Skeletal muscle satellite cell (primary cell): Measurements from ENCODE around the gene NRBF2.

Source experiments
- H3K27me3 ChIP-seq: 2 replicates; pipeline ENCODE4 v1.7.0; 2013; ENCODE audit warnings: low read length; ENCODE audit not compliant: control insufficient read depth, insufficient read depth
- H3K36me3 ChIP-seq: 2 replicates; pipeline ENCODE4 v1.7.0; 2013; ENCODE audit warnings: mild to moderate bottlenecking, control low read depth, low read length; ENCODE audit not compliant: insufficient read depth
- H3K4me1 ChIP-seq: 2 replicates; pipeline ENCODE4 v1.7.0; 2013; ENCODE audit warnings: low read length; ENCODE audit not compliant: control insufficient read depth, insufficient read depth
- H3K4me2 ChIP-seq: 2 replicates; pipeline ENCODE4 v1.7.0; 2013; ENCODE audit warnings: mild to moderate bottlenecking, low read length
- H3K4me3 ChIP-seq: 2 replicates; pipeline ENCODE4 v1.7.0; 2013; ENCODE audit warnings: low read length
- H3K9ac ChIP-seq: 2 replicates; pipeline ENCODE4 v1.7.0; 2013; ENCODE audit warnings: mild to moderate bottlenecking, low read depth, low read length, moderate library complexity
- H3K9me3 ChIP-seq: replicated peaks from 2 replicates; pipeline ENCODE4 v1.7.0; 2013; ENCODE audit warnings: mild to moderate bottlenecking, control low read depth, low read length

Gene NRBF2

DNA sequence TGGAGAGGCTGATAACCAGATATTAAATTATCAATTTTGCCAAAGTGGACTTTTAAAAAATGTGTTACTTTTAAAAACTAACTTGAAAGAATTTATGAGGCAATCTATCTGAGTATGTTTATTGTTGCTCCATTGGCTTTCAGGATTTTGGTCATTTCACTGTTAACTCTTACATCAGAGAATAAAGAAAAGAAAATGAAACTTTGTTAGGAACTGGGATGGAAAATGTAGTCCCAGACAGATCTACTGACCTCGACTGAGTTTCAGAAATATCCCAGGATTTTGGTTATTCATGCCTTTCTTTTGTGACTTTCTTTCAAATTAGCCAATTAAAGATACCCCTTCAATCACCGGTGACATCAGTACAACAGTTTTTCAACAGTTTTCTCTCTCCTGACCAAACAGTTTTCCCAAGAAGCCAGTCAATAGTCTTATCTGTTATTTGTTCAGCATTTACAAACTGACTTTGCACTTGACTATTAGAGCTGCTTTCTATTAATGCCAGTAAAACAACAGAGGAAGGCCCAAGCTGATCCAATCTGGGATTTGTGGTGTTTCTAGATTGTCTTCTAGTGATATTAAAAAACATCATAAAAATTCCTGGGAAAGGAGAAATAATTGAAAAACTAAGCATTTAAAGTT, 35.8 kb downstream of the NRBF2 start:
- no peak overlapping the region for H3K4me3 ChIP-seq
- H3K9me3 ChIP-seq, result no peaks in the 10 kb centered on the region
- H3K36me3 ChIP-seq, result peaks cover 64% of the 10 kb centered on the region
- H3K4me2 ChIP-seq, result no peak overlapping the region
- no peaks in the 10 kb centered on the region for H3K27me3 ChIP-seq
- no peak overlapping the region for H3K9ac ChIP-seq
- H3K4me1 ChIP-seq, result no peaks in the 10 kb centered on the region

DNA sequence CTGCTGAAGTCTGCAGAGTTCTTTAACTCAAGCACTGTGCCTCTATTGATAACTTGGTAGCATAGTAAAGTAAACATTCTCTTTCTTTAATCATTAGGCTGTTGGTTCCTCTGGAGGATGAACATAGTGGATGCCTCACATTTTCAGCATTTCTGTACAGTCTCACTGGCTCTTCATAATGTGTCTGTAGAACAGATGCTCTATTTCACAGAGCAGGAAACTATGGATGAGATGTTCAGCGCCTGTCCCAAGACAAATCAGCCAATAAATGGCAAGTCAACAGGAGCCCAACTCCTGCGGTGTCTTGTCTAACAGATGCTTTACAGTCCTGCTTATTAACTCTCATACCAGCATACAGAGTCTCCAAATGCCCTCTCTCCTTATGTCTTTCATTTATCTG, 36.5 kb downstream of the NRBF2 start:
- Histone ChIP-seq H3K36me3 (peaks cover 64% of the 10 kb centered on the region), H3K9me3 (no peaks in the 10 kb centered on the region), H3K27me3 (no peaks in the 10 kb centered on the region)

GRCh38 chr10:63171255-63171855, 38.2 kb downstream of the NRBF2 start:
- H3K27me3 ChIP-seq, result no peaks in the 10 kb centered on the region
- H3K4me1 ChIP-seq, result no peaks in the 10 kb centered on the region
- H3K36me3 ChIP-seq, result peaks cover 68% of the 10 kb centered on the region
- H3K4me2 ChIP-seq, result no peak overlapping the region
- H3K9me3 ChIP-seq, result no peaks in the 10 kb centered on the region
- H3K4me3 ChIP-seq, result no peak overlapping the region
- H3K9ac ChIP-seq, result no peak overlapping the region

More for the DNA sequence above, 36.5 kb downstream of the NRBF2 start:
- Histone ChIP-seq H3K4me2 (no peak overlapping the region), H3K9ac (no peak overlapping the region), H3K4me3 (no peak overlapping the region), H3K4me1 (no peaks in the 10 kb centered on the region)

GRCh38 chr10:63171926-63172325, 38.8 kb downstream of the NRBF2 start:
- peaks cover 68% of the 10 kb centered on the region for H3K36me3 ChIP-seq

GRCh38 chr10:63173468-63174232, 40.5 kb downstream of the NRBF2 start:
- H3K4me2 ChIP-seq, result no peak overlapping the region
- no peaks in the 10 kb centered on the region for H3K27me3 ChIP-seq
- H3K4me3 ChIP-seq, result no peak overlapping the region
- no peaks in the 10 kb centered on the region for H3K4me1 ChIP-seq
- H3K36me3 ChIP-seq, result peaks cover 80% of the 10 kb centered on the region
- H3K9me3 ChIP-seq, result no peaks in the 10 kb centered on the region
- H3K9ac ChIP-seq, result no peak overlapping the region

More at GRCh38 chr10:63171926-63172325, 38.8 kb downstream of the NRBF2 start:
- Histone ChIP-seq H3K9me3 (no peaks in the 10 kb centered on the region), H3K27me3 (no peaks in the 10 kb centered on the region), H3K9ac (no peak overlapping the region), H3K4me1 (no peaks in the 10 kb centered on the region), H3K4me2 (no peak overlapping the region), H3K4me3 (no peak overlapping the region)

DNA sequence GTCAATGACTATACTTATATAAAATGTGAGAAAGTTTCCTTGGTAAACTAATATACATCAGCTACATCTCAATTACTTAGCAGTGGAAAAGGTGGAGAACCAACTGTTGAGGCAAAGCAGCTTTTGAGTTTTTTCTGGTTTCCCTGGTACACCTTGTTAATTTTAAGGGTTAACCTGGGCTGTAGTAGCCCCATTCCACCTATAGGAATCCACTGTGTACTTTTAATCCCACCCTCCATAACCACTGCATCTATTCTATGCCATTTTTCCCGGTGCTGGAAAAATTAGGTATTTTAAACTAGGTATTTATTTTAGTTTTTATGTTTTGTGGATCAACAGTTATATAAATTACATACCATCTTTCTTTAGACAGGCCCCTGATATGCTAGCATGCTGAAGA, 42.4 kb downstream of the NRBF2 start:
- Histone ChIP-seq H3K4me3 (no peak overlapping the region), H3K27me3 (no peaks in the 10 kb centered on the region), H3K4me2 (no peak overlapping the region), H3K36me3 (peaks cover 80% of the 10 kb centered on the region), H3K9me3 (no peaks in the 10 kb centered on the region), H3K4me1 (no peaks in the 10 kb centered on the region), H3K9ac (no peak overlapping the region)

GRCh38 chr10:63192826-63193225, 59.7 kb downstream of the NRBF2 start:
- H3K27me3 ChIP-seq, result no peaks in the 10 kb centered on the region
- no peak overlapping the region for H3K9ac ChIP-seq
- H3K4me1 ChIP-seq, result peaks cover 8% of the 10 kb centered on the region
- H3K36me3 ChIP-seq, result peaks cover 53% of the 10 kb centered on the region
- H3K4me2 ChIP-seq, result no peak overlapping the region
- no peak overlapping the region for H3K4me3 ChIP-seq
- no peaks in the 10 kb centered on the region for H3K9me3 ChIP-seq

- Histone ChIP-seq H3K27me3 (no peaks in the 10 kb centered on the region), H3K36me3 (peaks cover 52% of the 10 kb centered on the region)
Observed at GRCh38 chr10:63197344-63198092, 64.4 kb downstream of the NRBF2 start.

GRCh38 chr10:63199716-63200115, 66.6 kb downstream of the NRBF2 start:
- H3K4me1 ChIP-seq, result peaks cover 13% of the 10 kb centered on the region
- H3K4me3 ChIP-seq, result no peak overlapping the region
- H3K4me2 ChIP-seq, result no peak overlapping the region
- H3K36me3 ChIP-seq, result peaks cover 44% of the 10 kb centered on the region
- H3K9me3 ChIP-seq, result no peaks in the 10 kb centered on the region
- H3K9ac ChIP-seq, result no peak overlapping the region
- no peaks in the 10 kb centered on the region for H3K27me3 ChIP-seq

More at GRCh38 chr10:63197344-63198092, 64.4 kb downstream of the NRBF2 start:
- Histone ChIP-seq H3K4me3 (no peak overlapping the region), H3K4me1 (peaks cover 13% of the 10 kb centered on the region), H3K9me3 (no peaks in the 10 kb centered on the region), H3K4me2 (no peak overlapping the region), H3K9ac (no peak overlapping the region)

DNA sequence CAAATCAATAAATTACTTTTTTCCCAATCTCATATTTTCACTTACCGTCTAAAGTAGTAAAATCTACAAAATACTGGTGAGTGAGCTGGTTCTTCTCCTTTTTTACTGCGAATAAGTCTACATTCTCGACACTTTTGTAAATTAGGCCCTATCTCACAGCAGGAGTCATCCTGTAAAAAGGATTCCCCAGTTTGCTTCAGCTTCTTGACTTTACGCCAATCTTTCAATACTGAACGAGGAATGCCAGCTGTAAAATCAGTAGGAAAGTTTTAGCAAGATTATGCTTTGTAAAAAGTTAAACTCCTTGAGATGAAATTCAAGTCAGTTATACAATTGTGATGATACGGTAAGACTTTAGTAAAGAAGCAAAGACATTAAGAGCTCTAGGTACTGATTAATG, 67.3 kb downstream of the NRBF2 start:
- Histone ChIP-seq H3K36me3 (peaks cover 46% of the 10 kb centered on the region), H3K27me3 (no peaks in the 10 kb centered on the region), H3K4me1 (peaks cover 13% of the 10 kb centered on the region), H3K9ac (no peak overlapping the region), H3K4me2 (no peak overlapping the region), H3K9me3 (no peaks in the 10 kb centered on the region), H3K4me3 (no peak overlapping the region)

DNA sequence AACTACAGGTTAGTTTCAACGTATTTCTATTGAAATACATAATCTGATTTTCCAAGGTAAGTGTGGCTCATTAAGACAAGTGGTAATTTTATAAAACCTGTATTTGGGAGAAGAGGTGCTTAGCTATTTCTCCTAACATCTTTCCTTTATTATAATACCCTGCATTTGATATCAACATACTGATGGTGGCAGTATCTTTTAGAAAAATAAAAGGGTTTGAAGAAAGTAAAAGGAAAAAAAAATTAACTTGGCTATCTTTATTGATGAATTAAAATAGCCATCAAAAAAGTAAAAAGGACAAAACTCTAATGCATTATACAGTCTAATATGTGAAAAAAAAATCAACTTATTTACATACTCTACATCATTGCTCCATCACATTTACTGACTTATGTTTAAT, 68.0 kb downstream of the NRBF2 start:
- H3K36me3 ChIP-seq, result peaks cover 52% of the 10 kb centered on the region
- H3K9me3 ChIP-seq, result no peaks in the 10 kb centered on the region
- peaks cover 13% of the 10 kb centered on the region for H3K4me1 ChIP-seq
- no peaks in the 10 kb centered on the region for H3K27me3 ChIP-seq
- H3K4me2 ChIP-seq, result no peak overlapping the region
- no peak overlapping the region for H3K9ac ChIP-seq
- no peak overlapping the region for H3K4me3 ChIP-seq
